ENCODE data around the gene CNGA3.
A peak's percentile ranks its signal among the peaks of the same experiment; 100 is the strongest.

CNGA3 gene

DNA sequence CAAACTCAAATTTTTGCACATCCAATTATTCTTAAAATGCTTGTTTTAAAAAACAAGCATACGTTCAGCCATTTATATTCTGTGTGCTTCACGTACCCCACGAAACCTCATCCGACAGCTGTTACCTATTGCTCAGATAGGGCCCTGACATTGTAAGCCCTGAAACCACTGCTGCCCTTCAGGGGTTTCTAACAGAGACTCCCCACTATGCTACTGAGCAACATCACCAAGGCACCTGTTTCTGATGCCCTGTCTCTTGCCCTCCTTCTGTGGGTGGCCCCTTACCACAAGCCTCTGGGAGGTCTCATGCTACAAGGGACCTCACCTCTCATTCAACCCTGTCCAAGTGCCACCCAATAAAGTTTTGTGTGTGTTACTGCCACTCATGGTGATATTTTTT, 18.5 kb upstream of the CNGA3 start:
- DNase-seq (ENCODE audit: low spot score), result no peak

- no peak for DNase-seq (ENCODE audit: low spot score)
Measured at GRCh38 chr2:98329549-98329948, 16.7 kb upstream of the CNGA3 start.

DNA sequence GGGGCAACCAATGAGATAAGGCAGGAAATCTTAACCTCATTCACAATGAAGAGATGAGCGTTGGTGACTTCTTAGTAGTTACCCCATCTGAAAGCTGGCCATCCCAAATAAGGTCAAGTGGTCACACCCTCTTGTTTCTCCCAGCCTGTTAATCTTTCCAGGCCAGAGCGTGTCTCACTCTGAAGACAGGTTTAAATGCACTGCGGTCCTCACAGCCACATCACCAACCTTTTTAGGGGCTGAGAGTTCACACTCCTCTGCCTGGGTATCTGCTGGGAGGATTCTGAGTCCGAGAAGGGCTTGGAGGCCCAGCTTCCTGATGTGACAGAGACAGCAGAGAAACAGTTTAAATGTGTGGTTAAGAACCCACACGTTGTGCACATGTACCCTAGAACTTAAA, 13.3 kb upstream of the CNGA3 start:
- DNase-seq (ENCODE audit: low spot score), result no peak

DNA sequence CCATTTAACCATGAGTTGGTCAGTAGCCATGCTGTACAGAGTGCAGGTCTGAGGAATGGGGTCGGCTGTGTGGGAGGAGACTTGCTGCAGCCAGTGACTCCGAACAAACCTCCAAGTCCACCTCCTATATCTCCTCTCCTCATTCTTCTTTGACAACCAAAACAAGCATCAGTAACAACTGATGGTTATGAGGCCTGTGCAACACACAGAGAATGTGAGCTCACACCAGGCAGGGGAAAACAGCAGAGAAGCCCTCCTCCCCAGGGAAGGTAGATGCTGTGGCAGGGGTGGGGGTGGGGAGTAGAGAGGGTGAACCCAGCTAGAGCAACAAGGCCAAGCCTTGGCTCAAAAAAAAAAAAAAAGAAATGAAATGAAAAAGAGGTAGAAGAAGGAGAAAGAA, 12.3 kb upstream of the CNGA3 start:
- DNase-seq (ENCODE audit: low spot score), result no peak

DNA sequence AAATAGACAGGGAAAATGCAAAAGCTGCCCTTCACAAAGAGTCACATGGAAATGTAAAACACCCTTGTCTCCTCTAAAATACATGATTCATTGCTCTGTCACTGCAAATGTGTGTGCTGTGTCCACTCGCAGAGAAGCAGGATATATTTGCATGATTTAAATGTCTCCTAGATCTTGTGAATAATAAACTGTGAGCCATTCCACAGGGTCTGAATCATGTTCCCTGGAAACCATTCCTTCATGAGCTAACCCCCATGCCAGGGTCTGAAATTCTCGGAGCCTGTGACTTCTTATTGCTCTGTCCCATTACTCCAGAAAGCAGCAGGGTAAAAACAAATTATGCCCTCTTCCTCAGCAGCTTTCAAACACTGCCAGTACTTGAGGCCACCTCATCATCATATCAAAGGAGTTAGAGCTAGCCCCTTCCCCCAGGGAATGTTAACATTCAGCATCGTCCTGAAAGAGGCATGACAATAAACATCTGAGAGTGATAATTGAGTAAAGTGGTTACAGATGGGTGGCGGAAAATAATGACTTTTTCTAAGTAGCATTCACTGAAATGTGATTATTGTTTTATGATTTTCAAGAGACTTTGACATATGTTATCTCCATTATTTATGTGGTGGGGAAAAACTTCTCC, 11.7 kb upstream of the CNGA3 start:
- peak; percentile 20 for DNase-seq (ENCODE audit: low spot score)

DNA sequence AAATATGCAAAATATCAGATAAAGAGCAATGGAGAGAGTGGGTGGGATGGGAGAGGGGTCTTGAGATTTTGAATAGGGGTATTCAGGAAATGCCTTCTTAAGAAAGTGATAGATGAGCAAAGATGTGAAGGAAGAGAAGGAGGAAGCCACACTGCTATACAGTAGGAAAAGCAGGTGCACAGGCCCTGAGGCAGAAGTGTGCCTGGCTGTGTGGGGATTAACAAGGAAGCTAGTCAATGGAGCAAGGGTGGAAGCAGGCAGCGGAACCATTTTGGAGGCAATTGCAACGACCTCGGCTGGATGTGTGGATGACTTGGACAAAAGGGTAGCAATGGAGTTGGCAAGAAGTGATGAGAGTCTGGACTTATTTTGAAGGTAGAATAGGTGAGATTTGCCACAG, 11.0 kb upstream of the CNGA3 start:
- DNase-seq (ENCODE audit: low spot score), result no peak

GRCh38 chr2:98341241-98341640, 5.0 kb upstream of the CNGA3 start:
- DNase-seq (ENCODE audit: low spot score), result no peak

DNA sequence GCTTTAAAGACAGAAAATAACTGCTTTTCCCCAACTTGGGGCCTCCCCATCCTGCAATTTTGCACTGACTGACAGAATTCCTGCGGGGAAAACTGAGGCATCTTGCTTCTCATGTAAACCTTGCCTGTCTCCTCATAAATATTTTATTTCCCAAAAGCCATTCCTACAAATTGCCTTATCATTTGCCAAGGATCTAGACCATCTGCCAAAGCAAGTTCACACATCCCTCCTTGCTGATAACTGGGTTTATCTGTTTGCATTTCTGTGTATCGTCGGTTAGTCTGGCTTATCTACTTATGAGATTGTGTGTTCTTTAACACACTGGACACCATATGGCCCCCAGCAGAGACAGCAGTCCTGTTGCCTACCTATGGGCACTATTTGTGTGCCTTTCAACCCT, 3.0 kb upstream of the CNGA3 start:
- no peak for DNase-seq (ENCODE audit: low spot score)

GRCh38 chr2:98347298-98348065, 1.2 kb downstream of the CNGA3 start:
- DNase-seq (ENCODE audit: low spot score), result no peak

- DNase-seq (ENCODE audit: low spot score), result peak; percentile 68
Measured at GRCh38 chr2:98348066-98348561, 1.9 kb downstream of the CNGA3 start.

- no peak for DNase-seq (ENCODE audit: low spot score)
Measured at GRCh38 chr2:98350411-98350810, 4.2 kb downstream of the CNGA3 start.

- DNase-seq (ENCODE audit: low spot score), result no peak
Measured at GRCh38 chr2:98355881-98356280, 9.6 kb downstream of the CNGA3 start.

- no peak for DNase-seq (ENCODE audit: low spot score)
Measured at GRCh38 chr2:98356729-98357128, 10.5 kb downstream of the CNGA3 start.

DNA sequence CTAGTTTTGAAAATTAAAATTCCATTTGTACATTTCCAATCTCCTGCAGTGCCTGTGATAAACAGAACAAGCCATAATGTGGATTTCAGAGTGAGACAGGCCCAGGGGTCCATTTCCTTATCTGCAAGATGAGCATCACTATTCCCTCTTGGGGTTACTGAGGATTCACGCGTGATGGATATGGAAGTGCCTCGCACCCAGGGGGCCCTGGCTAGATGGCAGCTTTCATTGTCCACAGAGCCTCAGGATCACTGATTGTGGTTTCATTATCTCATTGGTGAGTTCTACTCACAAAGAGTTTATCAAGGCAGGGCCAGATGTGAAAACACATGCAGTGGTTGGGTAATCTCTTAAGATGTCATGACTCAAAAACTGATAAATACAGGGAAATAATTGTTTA, 11.6 kb downstream of the CNGA3 start:
- DNase-seq (ENCODE audit: low spot score), result no peak

GRCh38 chr2:98359986-98360385, 13.7 kb downstream of the CNGA3 start:
- DNase-seq (ENCODE audit: low spot score), result no peak

DNA sequence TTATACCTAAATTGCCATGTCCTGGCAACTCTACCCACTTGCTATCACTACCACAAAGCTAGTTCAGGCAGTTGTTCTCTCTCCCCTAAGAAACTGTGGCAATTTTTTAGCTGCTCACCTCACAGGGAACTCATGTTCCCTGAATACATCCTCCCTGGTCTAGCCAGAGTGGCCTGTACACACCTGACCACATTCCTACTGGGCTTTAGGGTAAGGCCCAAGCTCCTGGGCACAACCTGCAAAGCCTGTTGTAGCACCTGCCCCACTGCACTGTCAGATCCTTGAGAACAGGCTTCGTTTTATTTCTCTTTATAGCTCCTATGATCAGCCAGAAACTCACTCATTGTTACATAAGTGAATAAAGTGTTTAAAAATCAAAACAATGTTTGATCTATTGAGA, 21.5 kb downstream of the CNGA3 start:
- no peak for DNase-seq (ENCODE audit: low spot score)

DNA sequence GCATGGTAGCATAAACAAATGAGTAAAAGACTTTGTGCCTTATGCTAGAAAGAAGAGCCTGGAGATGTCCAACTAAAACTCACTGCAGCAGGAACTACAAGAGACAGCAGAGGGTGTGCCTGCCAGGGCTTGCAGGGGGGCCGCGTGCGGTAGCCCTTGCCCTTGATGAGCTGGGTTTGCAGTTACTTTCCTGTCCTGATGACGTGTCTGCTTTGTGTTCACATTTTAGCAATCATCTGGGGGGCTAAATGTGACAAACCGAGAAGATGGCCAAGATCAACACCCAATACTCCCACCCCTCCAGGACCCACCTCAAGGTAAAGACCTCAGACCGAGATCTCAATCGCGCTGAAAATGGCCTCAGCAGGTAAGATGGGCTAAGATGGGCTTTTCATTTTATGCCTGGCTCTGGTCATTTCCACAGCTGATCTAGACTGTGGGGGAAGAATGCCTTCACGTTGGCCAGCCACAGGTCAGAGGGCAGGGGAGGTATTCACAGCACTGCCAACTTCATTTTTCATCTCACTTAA, 23.5 kb downstream of the CNGA3 start:
- DNase-seq (ENCODE audit: low spot score), result no peak

GRCh38 chr2:98372121-98372520, 25.9 kb downstream of the CNGA3 start:
- no peak for DNase-seq (ENCODE audit: low spot score)

DNA sequence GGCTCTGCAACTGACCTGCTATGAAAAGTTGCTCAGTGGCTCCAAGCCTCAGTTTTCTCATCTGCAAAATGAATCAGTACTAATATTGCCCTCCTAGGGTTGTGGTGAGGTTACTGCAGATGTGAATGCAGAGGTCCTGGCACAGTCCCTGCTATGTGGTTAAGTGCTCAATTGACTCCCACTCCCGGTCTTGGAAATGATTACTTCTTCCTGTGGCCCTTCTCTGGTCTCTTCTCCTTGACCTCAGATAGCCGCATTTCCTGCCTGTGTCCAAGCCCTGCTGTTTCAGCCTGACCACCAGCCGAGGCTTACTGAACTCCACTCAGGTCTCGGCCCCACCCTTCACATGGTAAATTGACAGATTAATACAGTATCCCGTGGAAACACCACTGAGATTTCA, 26.3 kb downstream of the CNGA3 start:
- no peak for DNase-seq (ENCODE audit: low spot score)

- DNase-seq (ENCODE audit: low spot score), result no peak
Measured at GRCh38 chr2:98374286-98374685, 28.0 kb downstream of the CNGA3 start.

- DNase-seq (ENCODE audit: low spot score), result peak; percentile 44
Measured at GRCh38 chr2:98374958-98375570, 28.8 kb downstream of the CNGA3 start.

DNA sequence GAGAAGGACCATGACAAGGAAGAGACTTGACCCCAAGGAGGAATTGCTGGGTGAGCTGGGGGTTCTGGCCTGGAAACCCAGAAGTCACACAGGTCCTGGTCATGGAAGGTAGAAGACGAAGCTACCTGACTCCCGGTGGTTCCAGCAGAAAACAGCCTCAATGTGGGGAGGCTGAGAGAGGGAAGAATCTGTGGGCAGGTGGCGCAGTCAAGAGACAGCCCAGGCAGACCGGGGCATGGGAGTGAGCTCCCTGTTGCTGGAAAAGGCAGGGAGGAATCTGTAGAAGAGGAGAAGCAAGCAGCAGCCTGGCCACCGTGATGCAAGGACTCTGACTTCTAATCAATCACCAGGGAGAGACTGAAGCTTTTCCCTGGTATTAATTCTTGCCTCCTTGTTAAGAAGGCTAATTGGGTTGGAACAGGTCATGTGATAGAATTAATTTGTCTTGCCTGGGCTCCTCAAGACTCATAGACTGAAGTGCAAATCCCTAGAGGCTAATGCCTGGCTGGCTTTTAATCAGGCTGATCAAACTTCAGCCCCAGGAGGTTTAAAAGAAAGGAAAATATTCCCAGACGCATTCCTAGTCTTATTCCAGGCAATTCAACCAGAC, 30.1 kb downstream of the CNGA3 start:
- no peak for DNase-seq (ENCODE audit: low spot score)

- no peak for DNase-seq (ENCODE audit: low spot score)
Measured at GRCh38 chr2:98376996-98377395, 30.7 kb downstream of the CNGA3 start.
